D721Med (cell line): ENCODE results near the gene TMEM52B.
"Not testable (repeated sequence)": the region's sequence is repeated elsewhere in the genome, so short reads cannot be mapped to it uniquely, and the experiment has no call there.

Experiments
- DNase-seq: peaks from one replicate; pipeline ENCODE4 v3.0.0; 2011; ENCODE audit warnings: low spot score; ENCODE audit not compliant: insufficient read length
- FAIRE-seq: peaks from 2 replicates; lab custom pipeline; 2011; peaks lifted over from hg19 to GRCh38; lab: Jason Lieb, UNC
- CTCF ChIP-seq: IDR thresholded peaks from 2 replicates; pipeline ENCODE4 v1.5.1; 2012; ENCODE audit warnings: mild to moderate bottlenecking, control low read depth; ENCODE audit not compliant: insufficient read depth; ENCODE audit errors: missing control alignments

Gene TMEM52B

GRCh38 chr12:10212739-10213131 lies 33.9 kb downstream of the TMEM52B start, which contains the start of gene GABARAPL1:
Gene GABARAPL1, plus strand, starts transcription at chr12:10212877. Its CDS starts 253 bp downstream, at chr12:10213130.
- no peak for FAIRE-seq
- TF ChIP-seq CTCF, result no peak
- DNase-seq, result peak; percentile 55

- DNase-seq (no peak), FAIRE-seq (no peak)
- TF ChIP-seq CTCF, result no peak
Observed at GRCh38 chr12:10213168-10214135, 34.6 kb downstream of the TMEM52B start.

GRCh38 chr12:10214136-10214894 lies 35.5 kb downstream of the TMEM52B start:
- no peak for DNase-seq
- peak; percentile 61 for FAIRE-seq

GRCh38 chr12:10214895-10215267 lies 36.0 kb downstream of the TMEM52B start:
- FAIRE-seq (no peak), DNase-seq (no peak)
- no peak for TF ChIP-seq CTCF

More at GRCh38 chr12:10214136-10214894, 35.5 kb downstream of the TMEM52B start:
- no peak for TF ChIP-seq CTCF

GRCh38 chr12:10215436-10215835 lies 36.6 kb downstream of the TMEM52B start:
- no peak for TF ChIP-seq CTCF
- DNase-seq, result no peak
- no peak for FAIRE-seq

GRCh38 chr12:10215946-10216345 lies 37.1 kb downstream of the TMEM52B start:
- not testable (repeated sequence) for FAIRE-seq, DNase-seq

GRCh38 chr12:10218021-10218420 lies 39.2 kb downstream of the TMEM52B start:
- FAIRE-seq (no peak), DNase-seq (no peak)
- no peak for TF ChIP-seq CTCF
